NCI-H345 (cell line): ENCODE data around the gene CRAMP1.
"Not testable (repeated sequence)": the region's sequence is repeated elsewhere in the genome, so short reads cannot be mapped to it uniquely, and the experiment has no call there.

Experiments used
- DNase-seq: peaks from one replicate; lab custom pipeline; 2025; lab: John Stamatoyannopoulos, UW

The CRAMP1 gene

GRCh38 chr16:1713331-1713730 is 101.2 kb downstream of the CRAMP1 start:
- no peak for DNase-seq

- no peak for DNase-seq
These were observed 101.8 kb downstream of the CRAMP1 start for GRCh38 chr16:1713933-1714332.

GRCh38 chr16:1715220-1715619 is 103.1 kb downstream of the CRAMP1 start:
- DNase-seq: no peak

GRCh38 chr16:1718236-1718635 is 106.1 kb downstream of the CRAMP1 start:
- not testable (repeated sequence) for DNase-seq

- peak; percentile 27 for DNase-seq
These were observed 107.5 kb downstream of the CRAMP1 start for GRCh38 chr16:1719559-1720229.

GRCh38 chr16:1721372-1721771 is 109.2 kb downstream of the CRAMP1 start:
- no peak for DNase-seq

GRCh38 chr16:1723450-1724147 is 111.4 kb downstream of the CRAMP1 start:
- peak; percentile 10 for DNase-seq

- no peak for DNase-seq
These were observed 112.3 kb downstream of the CRAMP1 start for GRCh38 chr16:1724491-1724890.

- no peak for DNase-seq
These were observed 114.7 kb downstream of the CRAMP1 start for GRCh38 chr16:1726661-1727502.
